HPDE6-E6E7 (cell line): Measurements from ENCODE around the gene ZFP14.
A peak's percentile ranks its signal among the peaks of the same experiment; 100 is the strongest.

Experiments used
- DNase-seq: peaks from one replicate; pipeline ENCODE4 v3.0.0; 2011; ENCODE audit warnings: missing footprints; ENCODE audit errors: extremely low spot score

The ZFP14 gene

GRCh38 chr19:36378625-36379509 lies at the start of gene ZFP14:
ZFP14 (minus strand) TSS chr19:36379201; CDS start chr19:36367892, 11,309 bp downstream.
- DNase-seq = peak; percentile 99

GRCh38 chr19:36423925-36424324 lies 44.9 kb upstream of the ZFP14 start:
- DNase-seq = no peak

- DNase-seq = no peak
Observed at GRCh38 chr19:36421749-36422481, 42.9 kb upstream of the ZFP14 start.

- no peak for DNase-seq
Observed at GRCh38 chr19:36420961-36421748, 42.2 kb upstream of the ZFP14 start.

DNA sequence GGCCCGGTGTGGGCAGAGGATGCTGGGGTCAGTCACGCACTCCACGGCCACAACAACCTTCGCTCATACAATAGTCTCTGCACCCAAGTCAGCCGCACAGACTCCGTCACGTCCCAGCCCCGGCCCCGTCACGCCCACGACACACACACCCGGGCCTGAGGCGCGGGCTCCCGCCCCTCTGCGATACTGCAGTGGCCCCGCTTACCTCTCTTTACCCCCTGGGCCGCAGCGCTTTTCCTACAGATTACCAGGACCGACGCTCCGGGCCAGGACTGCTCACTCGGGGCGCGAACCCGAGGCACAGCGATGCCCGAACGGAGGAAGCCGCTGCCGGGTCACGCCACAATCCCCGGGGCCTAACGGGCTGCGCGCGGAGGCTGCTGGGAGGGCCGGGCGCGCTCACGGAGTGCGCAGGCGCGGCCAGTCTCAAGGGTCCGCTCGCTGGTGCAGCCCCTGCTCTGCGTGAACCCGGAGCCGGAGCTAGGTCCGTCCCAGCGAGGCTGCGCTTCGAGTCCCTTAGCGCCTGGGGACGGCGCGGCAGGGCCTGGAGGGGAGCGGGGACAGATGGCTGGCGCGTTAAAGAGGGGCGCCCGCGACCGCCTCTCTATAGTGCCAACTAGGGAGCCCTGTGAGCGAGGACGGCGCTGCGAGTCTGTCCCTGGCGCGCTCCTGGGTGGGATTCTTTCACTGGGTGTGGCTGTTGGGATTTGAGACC lies 39.4 kb upstream of the ZFP14 start, which contains the start of gene ZFP82:
Gene ZFP82, minus strand, starts transcription at position 358 of the 715 bp plus-strand sequence. CDS start 8,855 bp downstream, outside the sequence.
- DNase-seq = peak; percentile 79

DNA sequence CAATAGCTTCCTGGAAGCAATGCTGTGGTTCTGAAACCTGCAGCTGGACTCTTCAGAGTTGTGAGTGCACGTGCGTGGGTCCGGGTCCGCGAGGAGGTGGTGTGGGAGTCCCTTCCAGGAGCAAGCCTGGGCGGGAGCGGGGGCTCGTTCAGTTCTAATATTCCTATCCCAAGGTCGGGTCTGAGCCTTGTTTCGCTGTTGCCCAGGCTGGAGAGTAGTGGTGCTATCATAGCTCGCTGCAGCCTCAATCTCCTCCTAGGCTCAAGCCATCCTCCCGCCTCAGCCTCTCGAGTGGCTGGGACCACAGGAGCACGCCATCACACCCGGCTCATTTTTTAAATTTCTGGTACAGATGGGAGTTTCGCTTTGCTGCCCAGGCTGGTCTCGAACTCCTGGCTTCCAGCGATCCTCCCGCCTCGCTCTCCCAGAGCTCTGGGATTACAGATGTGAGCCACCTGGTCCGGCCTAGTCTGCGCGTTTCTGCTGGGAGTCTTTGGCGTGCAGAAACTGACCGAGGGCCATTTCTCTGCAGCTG lies 38.8 kb upstream of the ZFP14 start:
- DNase-seq = no peak

DNA sequence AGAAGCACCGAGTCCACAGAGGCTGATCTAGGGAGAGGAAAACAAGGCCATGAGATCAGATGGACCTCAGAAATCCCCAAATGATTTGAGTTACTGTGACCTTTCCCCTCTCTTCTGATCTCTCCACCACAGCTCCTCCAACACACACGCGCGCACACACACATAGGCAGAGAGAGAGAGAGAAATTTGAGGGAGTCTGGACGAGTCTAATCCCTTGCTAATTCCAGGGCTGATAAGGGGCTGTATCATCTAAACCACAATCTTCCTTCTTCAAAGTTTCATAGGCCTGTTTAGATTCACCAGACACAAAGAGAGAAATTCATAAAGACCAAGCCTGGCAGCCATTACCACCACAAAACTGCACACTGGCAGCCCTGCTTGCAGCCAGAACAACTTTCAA lies 30.8 kb upstream of the ZFP14 start:
- DNase-seq = no peak

DNA sequence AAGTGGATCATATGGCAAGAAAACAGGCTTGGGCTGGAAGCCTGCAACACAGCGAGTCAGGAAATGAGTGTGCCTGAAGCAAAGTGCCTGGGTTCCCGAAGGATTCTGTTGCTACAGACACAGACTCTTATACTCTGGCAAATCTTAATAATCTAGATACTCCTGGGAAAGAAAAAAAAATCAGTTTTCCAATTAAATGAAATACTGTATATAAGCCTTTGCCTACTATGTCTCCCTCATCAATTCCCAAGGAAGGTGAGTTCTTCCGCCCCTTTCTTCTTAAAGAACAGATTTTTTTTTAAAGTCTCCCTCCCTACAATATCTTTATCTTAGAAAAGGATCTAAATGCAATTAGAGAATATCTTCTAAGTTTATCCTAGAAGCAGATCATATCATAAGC lies 29.1 kb upstream of the ZFP14 start:
- no peak for DNase-seq

- no peak for DNase-seq
Observed at GRCh38 chr19:36404498-36404897, 25.5 kb upstream of the ZFP14 start.

GRCh38 chr19:36401475-36401874 lies 22.5 kb upstream of the ZFP14 start:
- no peak for DNase-seq

- no peak for DNase-seq
Observed at GRCh38 chr19:36398571-36398970, 19.6 kb upstream of the ZFP14 start.

GRCh38 chr19:36392916-36393673 lies 14.1 kb upstream of the ZFP14 start:
- no peak for DNase-seq

DNA sequence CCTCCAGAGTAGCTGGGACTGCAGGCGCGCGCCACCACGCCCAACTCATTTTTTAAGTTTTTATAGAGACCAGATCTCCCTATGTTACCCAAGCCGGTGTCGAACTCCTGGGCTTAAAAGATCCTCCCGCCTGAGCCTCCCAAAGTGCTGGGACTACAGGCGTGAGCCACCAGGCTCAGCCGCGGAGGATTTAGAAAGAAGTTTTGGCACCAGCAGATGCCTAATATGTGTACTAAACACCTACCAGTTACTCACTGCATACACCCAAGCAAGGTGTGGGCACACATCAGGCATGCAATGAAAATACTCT lies 464 bp upstream of the ZFP14 start:
- no peak for DNase-seq

DNA sequence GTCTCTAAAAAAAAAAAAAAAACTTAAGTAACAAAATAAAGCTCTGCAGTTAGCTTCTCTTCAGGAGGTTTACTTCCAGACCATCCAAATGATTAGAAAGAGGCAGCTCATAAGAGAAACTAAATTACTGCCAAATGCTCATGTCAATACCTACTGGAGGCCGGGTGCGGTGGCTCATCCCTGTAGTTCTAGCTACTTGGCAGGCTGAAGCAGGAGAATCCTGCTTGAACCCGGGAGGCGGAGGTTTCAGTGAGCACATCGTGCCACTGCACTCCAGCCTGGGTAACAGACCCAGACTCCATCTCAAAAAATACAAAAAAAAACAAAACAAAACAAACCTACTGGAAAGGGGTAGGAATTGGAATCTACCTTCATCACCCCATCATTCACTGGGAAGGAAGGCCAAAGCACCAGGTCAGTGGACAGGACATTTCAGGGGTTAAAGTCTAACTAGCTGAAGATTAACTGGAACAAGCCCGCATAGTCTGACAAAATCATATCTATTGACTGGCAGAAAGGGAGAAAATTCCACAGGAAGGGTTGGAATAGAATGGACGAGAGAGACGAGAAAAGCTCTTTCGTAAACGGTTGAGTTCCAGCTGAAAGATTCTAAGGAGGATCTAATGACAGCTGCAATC lies 1.3 kb downstream of the ZFP14 start:
- no peak for DNase-seq

DNA sequence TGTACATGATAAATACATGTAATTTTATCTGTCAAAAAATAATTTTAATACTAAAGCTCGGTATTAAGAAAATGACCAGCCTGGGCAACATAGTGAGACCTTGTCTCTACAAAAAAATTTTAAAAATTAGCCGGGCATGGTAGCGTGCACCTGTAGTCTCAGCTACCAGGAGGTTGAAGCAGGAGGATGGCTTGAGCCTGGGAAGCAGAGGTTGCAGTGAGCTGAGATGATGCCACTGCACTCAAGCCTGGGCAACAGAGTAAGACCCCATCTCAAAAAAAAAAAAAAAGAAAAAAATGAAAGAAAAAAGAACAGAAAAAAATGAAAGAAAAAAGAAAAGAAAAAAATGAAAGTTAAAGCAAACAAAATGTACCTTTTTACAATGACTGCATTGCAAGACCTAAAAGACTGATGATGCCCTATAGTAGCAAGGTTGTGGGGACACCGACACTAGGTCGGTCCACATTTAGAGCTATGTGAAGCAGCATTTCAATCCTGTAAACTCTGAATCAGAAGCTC lies 5.3 kb downstream of the ZFP14 start:
- no peak for DNase-seq

- DNase-seq = no peak
Observed at GRCh38 chr19:36371886-36372285, 7.1 kb downstream of the ZFP14 start.

DNA sequence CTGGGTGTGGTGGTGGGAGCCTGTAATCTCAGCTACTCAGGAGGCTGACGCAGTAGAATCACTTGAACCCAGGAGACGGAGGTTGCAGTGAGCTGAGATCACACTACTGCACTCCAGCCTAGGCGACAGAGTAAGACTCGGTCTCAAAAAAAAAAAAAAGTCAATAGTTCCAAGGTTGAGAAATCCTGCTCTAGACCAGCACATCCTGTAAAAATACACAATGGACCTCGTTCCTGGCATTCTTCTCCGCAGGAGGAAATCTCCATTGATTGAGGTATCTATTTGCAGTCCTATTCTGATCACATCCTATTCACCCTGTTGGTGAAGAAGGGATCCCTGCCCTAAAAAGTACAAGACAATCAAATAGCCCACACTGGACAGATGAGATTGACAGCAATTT lies 15.2 kb downstream of the ZFP14 start:
- no peak for DNase-seq

GRCh38 chr19:36340786-36341372 lies 38.1 kb downstream of the ZFP14 start:
- no peak for DNase-seq
